Panc1 (cell line): ENCODE results near the gene ZNF792. TPM values are rescaled to one million over a fixed set of nuclear protein-coding genes. Genes with fewer than 3 reads are reported as not detected.
"Not testable (repeated sequence)": the region's sequence is repeated elsewhere in the genome, so short reads cannot be mapped to it uniquely, and the experiment has no call there.

ENCODE experiments used
- ATAC-seq: fragments of 200-7000 bp; cut with Tn5 transposase; 2 replicates; pipeline ENCODE4 v1.9.1; 2020; ENCODE audit warnings: mild to moderate bottlenecking, moderate library complexity
- BruUV-seq: library from RNA; stranded (reverse); fragments of 400-500 nt; replicated peaks from 2 replicates; lab custom pipeline; 2021; lab: Mats Ljungman, UMichigan
- CTCF ChIA-PET: fragments of 300-600 bp; sonication (Branson Sonifier 250); formaldehyde crosslinking; loops from one replicate; lab custom pipeline; 2022; ENCODE audit warnings: antibody characterized with exemption; lab: Charles Lee
- POLR2A ChIA-PET: fragments of 300-600 bp; sonication (Branson Sonifier 250); formaldehyde crosslinking; loops from one replicate; lab custom pipeline; 2022; ENCODE audit warnings: antibody characterized with exemption; lab: Charles Lee
- DNase-seq: peaks from one replicate; pipeline ENCODE4 v3.0.0-alpha.2; 2010; ENCODE audit warnings: low read depth, low spot score
- H3K27ac ChIP-seq: 2 replicates; pipeline ENCODE4 v1.5.1; 2011; ENCODE audit warnings: mild to moderate bottlenecking, low read length, inconsistent platforms
- H3K27me3 ChIP-seq: fragments of 200-500 bp; sonication (Bioruptor generic); 2 replicates; pipeline ENCODE4 v1.6.0; 2014; ENCODE audit warnings: low read length, inconsistent platforms; ENCODE audit not compliant: control insufficient read depth, insufficient read depth
- H3K36me3 ChIP-seq: fragments of 200-500 bp; sonication (Bioruptor generic); 2 replicates; pipeline ENCODE4 v1.5.1; 2014; ENCODE audit warnings: inconsistent platforms, mild to moderate bottlenecking, low read length, moderate library complexity; ENCODE audit not compliant: control insufficient read depth, insufficient read depth
- H3K4me1 ChIP-seq: 2 replicates; pipeline ENCODE4 v1.5.1; 2011; ENCODE audit warnings: inconsistent platforms, mild to moderate bottlenecking, low read length, moderate library complexity; ENCODE audit not compliant: control insufficient read depth, insufficient read depth
- H3K4me3 ChIP-seq, 2 experiments: 2 replicates each; pipeline ENCODE4 v1.5.1; 2011 to 2012; ENCODE audit warnings: low read depth in 2 of 2, low read length in 2 of 2, mild to moderate bottlenecking in 2 of 2, inconsistent platforms in 1 of 2, moderate library complexity in 1 of 2
- H3K9me3 ChIP-seq: fragments of 200-500 bp; sonication (Bioruptor generic); 2 replicates; pipeline ENCODE4 v1.5.1; 2014; ENCODE audit warnings: low read depth, mild to moderate bottlenecking, inconsistent platforms, low read length, moderate library complexity; ENCODE audit not compliant: control insufficient read depth, insufficient read depth
- CTCF ChIP-seq: fragments of 450-650 bp; IDR thresholded peaks from 2 replicates; pipeline ENCODE4 v1.5.1; 2017; ENCODE audit warnings: mild to moderate bottlenecking
- POLR2AphosphoS5 ChIP-seq: IDR thresholded peaks from 2 replicates; pipeline ENCODE4 v1.6.1; 2012; ENCODE audit warnings: mild to moderate bottlenecking, low read depth, low read length, moderate library complexity
- SIN3A ChIP-seq: IDR thresholded peaks from 2 replicates; pipeline ENCODE4 v1.6.1; 2012; ENCODE audit warnings: low read depth, mild to moderate bottlenecking, low read length, moderate library complexity, borderline replicate concordance; ENCODE audit not compliant: insufficient read depth
- TCF7L2 ChIP-seq: IDR thresholded peaks from 2 replicates; pipeline ENCODE4 v1.6.1; 2011; ENCODE audit warnings: mild to moderate bottlenecking, low read depth, low read length, inconsistent platforms
- in situ Hi-C: cut with HindIII; loops from 2 replicates; pipeline ENCODE4 v1.10.0; 2016; ENCODE audit warnings: low sequenced_read_pairs, low pct_unique_long_range_greater_than_20kb
- intact Hi-C: fragments of 100-400 bp; cut with micrococcal nuclease; formaldehyde crosslinking; loops from one replicate; pipeline ENCODE4 v1.10.0; 2022; ENCODE audit not compliant: unreplicated experiment
- total RNA-seq: library from RNA; stranded (reverse); gene quantifications from one replicate; pipeline ENCODE4 v1.2.1, GENCODE V29; 2021; ENCODE audit not compliant: unreplicated experiment
- TF ChIP-seq, protein P1 (sequence below), 2 experiments: IDR thresholded peaks; 2 replicates each; pipeline ENCODE4 v1.6.1; 2011 to 2012; ENCODE audit warnings: low read depth in 2 of 2, control low read depth in 1 of 2, low read length in 1 of 2, mild to moderate bottlenecking in 1 of 2, moderate library complexity in 1 of 2; ENCODE audit not compliant: insufficient read depth in 1 of 2

ZNF792 gene
- total RNA-seq, 1 experiment from 2014 or later: 1.8 TPM

DNA sequence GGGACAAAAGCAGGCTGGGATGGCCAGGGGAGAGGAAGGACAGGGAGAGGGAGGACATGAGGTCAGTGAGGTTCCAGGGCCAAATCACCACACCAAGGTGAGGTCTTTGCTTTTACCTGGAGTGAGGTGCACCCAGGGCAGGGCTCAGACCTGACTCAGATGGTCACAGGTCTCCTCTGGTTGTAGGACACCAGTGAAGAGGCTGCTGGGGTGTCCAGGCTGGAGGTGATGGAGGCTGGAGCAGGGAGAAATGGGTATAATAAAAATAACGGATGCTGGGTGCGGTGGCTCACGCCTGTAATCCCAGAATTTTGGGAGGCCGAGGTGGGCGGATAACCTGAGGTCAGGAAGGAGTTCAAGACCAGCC is 43.0 kb upstream of the ZNF792 start:
- no TSS peak for BruUV-seq
- DNase-seq (no peak), ATAC-seq (no peak)
- in situ Hi-C loops (no loop called here), intact Hi-C loops (no loop called here)
- Histone ChIP-seq H3K36me3 (no peaks in the 10 kb centered on the region), H3K4me3 (no peak overlapping the region), H3K9me3 (no peaks in the 10 kb centered on the region), H3K27ac (no peak overlapping the region), H3K4me1 (peaks cover 8% of the 10 kb centered on the region), H3K27me3 (no peaks in the 10 kb centered on the region)
- ChIA-PET CTCF (no interaction called here), POLR2A (no interaction called here)
- no peak for TF ChIP-seq SIN3A
- TF ChIP-seq POLR2AphosphoS5: no peak
- TF ChIP-seq CTCF: no peak
- TF ChIP-seq TCF7L2: no peak
- TF ChIP-seq, protein P1, sequence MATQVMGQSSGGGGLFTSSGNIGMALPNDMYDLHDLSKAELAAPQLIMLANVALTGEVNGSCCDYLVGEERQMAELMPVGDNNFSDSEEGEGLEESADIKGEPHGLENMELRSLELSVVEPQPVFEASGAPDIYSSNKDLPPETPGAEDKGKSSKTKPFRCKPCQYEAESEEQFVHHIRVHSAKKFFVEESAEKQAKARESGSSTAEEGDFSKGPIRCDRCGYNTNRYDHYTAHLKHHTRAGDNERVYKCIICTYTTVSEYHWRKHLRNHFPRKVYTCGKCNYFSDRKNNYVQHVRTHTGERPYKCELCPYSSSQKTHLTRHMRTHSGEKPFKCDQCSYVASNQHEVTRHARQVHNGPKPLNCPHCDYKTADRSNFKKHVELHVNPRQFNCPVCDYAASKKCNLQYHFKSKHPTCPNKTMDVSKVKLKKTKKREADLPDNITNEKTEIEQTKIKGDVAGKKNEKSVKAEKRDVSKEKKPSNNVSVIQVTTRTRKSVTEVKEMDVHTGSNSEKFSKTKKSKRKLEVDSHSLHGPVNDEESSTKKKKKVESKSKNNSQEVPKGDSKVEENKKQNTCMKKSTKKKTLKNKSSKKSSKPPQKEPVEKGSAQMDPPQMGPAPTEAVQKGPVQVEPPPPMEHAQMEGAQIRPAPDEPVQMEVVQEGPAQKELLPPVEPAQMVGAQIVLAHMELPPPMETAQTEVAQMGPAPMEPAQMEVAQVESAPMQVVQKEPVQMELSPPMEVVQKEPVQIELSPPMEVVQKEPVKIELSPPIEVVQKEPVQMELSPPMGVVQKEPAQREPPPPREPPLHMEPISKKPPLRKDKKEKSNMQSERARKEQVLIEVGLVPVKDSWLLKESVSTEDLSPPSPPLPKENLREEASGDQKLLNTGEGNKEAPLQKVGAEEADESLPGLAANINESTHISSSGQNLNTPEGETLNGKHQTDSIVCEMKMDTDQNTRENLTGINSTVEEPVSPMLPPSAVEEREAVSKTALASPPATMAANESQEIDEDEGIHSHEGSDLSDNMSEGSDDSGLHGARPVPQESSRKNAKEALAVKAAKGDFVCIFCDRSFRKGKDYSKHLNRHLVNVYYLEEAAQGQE (IDR thresholded peaks at IDR 0.05; ENCODE audit: insufficient read depth in 1 of 2, low read depth in 2 of 2, low read length in 1 of 2): no peak

DNA sequence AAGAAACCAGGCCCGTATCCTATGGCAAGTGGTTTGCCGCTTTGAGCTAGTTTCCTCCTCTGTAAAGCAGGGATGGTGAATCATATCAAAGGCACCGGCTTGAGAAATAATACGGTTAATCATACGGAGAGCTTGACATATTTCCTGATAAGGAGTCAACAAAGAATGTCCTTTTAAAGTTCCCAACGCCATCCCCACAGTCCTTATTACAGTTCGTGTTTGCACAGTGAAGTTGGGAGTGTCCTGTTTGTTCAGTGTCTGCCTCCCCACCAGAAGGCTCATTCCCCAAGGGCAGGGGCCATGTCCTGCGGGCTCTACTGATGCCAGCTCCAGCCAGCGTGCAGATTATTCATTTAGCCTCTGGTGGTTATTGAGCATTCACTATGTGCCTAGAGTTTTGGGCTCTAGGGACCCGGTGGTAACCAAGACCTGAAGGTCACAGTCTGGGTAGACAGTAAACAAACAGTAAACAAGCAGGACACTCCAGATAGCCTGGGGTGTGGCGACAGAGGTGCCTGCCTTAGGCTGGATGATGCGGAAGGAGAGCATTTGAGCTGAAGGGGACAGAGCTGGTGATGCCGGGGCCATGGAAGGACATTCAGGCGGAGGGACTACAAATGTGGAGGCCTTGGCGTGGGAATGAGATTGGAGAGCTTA is 42.4 kb upstream of the ZNF792 start:
- ATAC-seq (peak; percentile 66), DNase-seq (peak; percentile 39)
- Histone ChIP-seq H3K9me3 (no peaks in the 10 kb centered on the region), H3K27ac (no peak overlapping the region), H3K4me3 (no peak overlapping the region), H3K36me3 (no peaks in the 10 kb centered on the region), H3K27me3 (no peaks in the 10 kb centered on the region), H3K4me1 (peaks cover 8% of the 10 kb centered on the region)
- TF ChIP-seq TCF7L2: peak; percentile 88
- TF ChIP-seq CTCF: no peak
- no TSS peak for BruUV-seq
- ChIA-PET POLR2A (no interaction called here), CTCF (no interaction called here)
- in situ Hi-C loops: no loop called here
- intact Hi-C loops: no loop called here

DNA sequence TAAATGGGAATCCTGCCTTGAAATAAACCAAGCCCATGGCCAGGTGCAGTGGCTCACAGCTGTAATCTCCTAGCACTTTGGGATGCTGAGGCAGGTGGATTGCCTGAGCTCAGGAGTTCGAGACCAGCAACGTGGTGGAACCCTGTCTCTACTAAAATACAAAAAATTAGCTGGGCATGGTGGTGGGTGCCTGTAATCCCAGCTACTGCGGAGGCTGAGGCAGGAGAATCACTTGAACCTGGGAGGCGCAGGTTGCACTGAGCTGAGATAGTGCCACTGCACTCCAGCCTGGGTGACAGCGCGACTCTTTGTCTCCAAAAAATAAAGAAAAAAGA is 41.9 kb upstream of the ZNF792 start:
- H3K4me3 ChIP-seq, CTCF ChIA-PET, BruUV-seq, H3K9me3 ChIP-seq, ATAC-seq, in situ Hi-C loops, H3K36me3 ChIP-seq, H3K4me1 ChIP-seq, H3K27me3 ChIP-seq, H3K27ac ChIP-seq, intact Hi-C loops, DNase-seq: not testable (repeated sequence)
- POLR2A ChIA-PET: interaction anchor here (0.5 kb wide), 1 partner anchor 239 kb away, joined by 4 read pairs; no protein-coding TSS in a partner anchor
